H9 (cell line): ENCODE measurements around the gene BHLHE41. TPM values are rescaled to one million over a fixed set of nuclear protein-coding genes. Genes with fewer than 3 reads are reported as not detected.

ENCODE experiments used
- DNase-seq: peaks from one replicate; pipeline ENCODE4 v3.0.0-alpha.2; 2017
- H2AFZ ChIP-seq: one replicate; pipeline ENCODE4 v1.6.1; 2013; ENCODE audit warnings: mild to moderate bottlenecking, low read length, control low read depth, moderate library complexity
- H2AK5ac ChIP-seq: 2 replicates; pipeline ENCODE4 v1.6.1; 2013; ENCODE audit warnings: low read length, control low read depth, mixed read lengths; ENCODE audit not compliant: insufficient read length
- H2BK120ac ChIP-seq: one replicate; pipeline ENCODE4 v1.6.1; 2013; ENCODE audit warnings: low read depth, mild to moderate bottlenecking, low read length, control low read depth, inconsistent platforms; ENCODE audit not compliant: poor library complexity, severe bottlenecking
- H2BK12ac ChIP-seq: 2 replicates; pipeline ENCODE4 v1.6.1; 2013; ENCODE audit warnings: low read length, control low read depth, mixed read lengths, low read depth; ENCODE audit not compliant: insufficient read length
- H2BK15ac ChIP-seq: 2 replicates; pipeline ENCODE4 v1.6.1; 2013; ENCODE audit warnings: low read depth, low read length, control low read depth
- H2BK20ac ChIP-seq: one replicate; pipeline ENCODE4 v1.6.1; 2013; ENCODE audit warnings: low read depth, mild to moderate bottlenecking, low read length, control low read depth, inconsistent platforms; ENCODE audit not compliant: poor library complexity, severe bottlenecking
- H2BK5ac ChIP-seq: 2 replicates; pipeline ENCODE4 v1.6.1; 2013; ENCODE audit warnings: low read length, control low read depth, mixed read lengths; ENCODE audit not compliant: insufficient read length
- H3K14ac ChIP-seq: 2 replicates; pipeline ENCODE4 v1.6.1; 2013; ENCODE audit warnings: low read length, control low read depth; ENCODE audit not compliant: insufficient read depth
- H3K18ac ChIP-seq: 2 replicates; pipeline ENCODE4 v1.6.1; 2013; ENCODE audit warnings: low read depth, mild to moderate bottlenecking, mixed read lengths, low read length, control low read depth; ENCODE audit not compliant: insufficient read length
- H3K23ac ChIP-seq: 2 replicates; pipeline ENCODE4 v1.6.1; 2013; ENCODE audit warnings: low read length, control low read depth, mixed read lengths, low read depth; ENCODE audit not compliant: insufficient read length
- H3K23me2 ChIP-seq: 2 replicates; pipeline ENCODE4 v1.6.1; 2013; ENCODE audit warnings: low read depth, mild to moderate bottlenecking, mixed read lengths, low read length, control low read depth; ENCODE audit not compliant: insufficient read length, poor library complexity, severe bottlenecking
- H3K27ac ChIP-seq: 2 replicates; pipeline ENCODE4 v1.5.1; 2013; ENCODE audit warnings: low read length, control low read depth, mixed read lengths, low read depth; ENCODE audit not compliant: insufficient read length
- H3K27me3 ChIP-seq: 2 replicates; pipeline ENCODE4 v1.6.1; 2013; ENCODE audit warnings: low read length, control low read depth, inconsistent platforms; ENCODE audit not compliant: insufficient read depth
- H3K4ac ChIP-seq: 2 replicates; pipeline ENCODE4 v1.6.1; 2013; ENCODE audit warnings: low read depth, mild to moderate bottlenecking, control low read depth, inconsistent platforms, low read length, moderate library complexity
- H3K4me1 ChIP-seq: 2 replicates; pipeline ENCODE4 v1.6.1; 2013; ENCODE audit warnings: low read length, control low read depth, inconsistent platforms; ENCODE audit not compliant: insufficient read depth
- H3K4me2 ChIP-seq: 2 replicates; pipeline ENCODE4 v1.6.1; 2013; ENCODE audit warnings: low read length, control low read depth, mixed read lengths; ENCODE audit not compliant: insufficient read length, insufficient read depth
- H3K56ac ChIP-seq: 2 replicates; pipeline ENCODE4 v1.6.1; 2013; ENCODE audit warnings: low read depth, mild to moderate bottlenecking, mixed read lengths, low read length, control low read depth; ENCODE audit not compliant: insufficient read length
- H3K79me1 ChIP-seq: 2 replicates; pipeline ENCODE4 v1.6.1; 2013; ENCODE audit warnings: low read depth, mild to moderate bottlenecking, moderate library complexity, low read length, control low read depth, inconsistent platforms; ENCODE audit not compliant: insufficient read depth, poor library complexity, severe bottlenecking
- H3K79me2 ChIP-seq: 2 replicates; pipeline ENCODE4 v1.6.1; 2013; ENCODE audit warnings: low read length, control low read depth, inconsistent platforms; ENCODE audit not compliant: insufficient read depth
- H3K9ac ChIP-seq: 2 replicates; pipeline ENCODE4 v1.6.1; 2013; ENCODE audit warnings: low read length, control low read depth, mixed read lengths; ENCODE audit not compliant: insufficient read length; ENCODE audit errors: extremely low read depth
- H3K9me3 ChIP-seq: one replicate; pipeline ENCODE4 v1.6.1; 2013; ENCODE audit warnings: low read depth, low read length, inconsistent platforms; ENCODE audit not compliant: control insufficient read depth
- H3T11ph ChIP-seq: one replicate; pipeline ENCODE4 v1.6.1; 2013; ENCODE audit warnings: mild to moderate bottlenecking, low read length, control low read depth, inconsistent platforms
- H4K20me1 ChIP-seq: one replicate; pipeline ENCODE4 v1.6.1; 2013; ENCODE audit not compliant: control insufficient read depth, insufficient read length, insufficient read depth
- H4K5ac ChIP-seq: 2 replicates; pipeline ENCODE4 v1.6.1; 2013; ENCODE audit warnings: low read depth, mild to moderate bottlenecking, mixed read lengths, low read length, control low read depth; ENCODE audit not compliant: insufficient read length
- H4K8ac ChIP-seq: replicated peaks from 2 replicates; pipeline ENCODE4 v1.6.1; 2013; ENCODE audit warnings: low read length, control low read depth, mixed read lengths, low read depth; ENCODE audit not compliant: insufficient read length
- H4K91ac ChIP-seq: 2 replicates; pipeline ENCODE4 v1.6.1; 2013; ENCODE audit warnings: low read depth, mild to moderate bottlenecking, moderate library complexity, mixed read lengths, low read length, control low read depth; ENCODE audit not compliant: insufficient read length
- H3K27ac Mint-ChIP-seq, 3 experiments: 2 replicates in 2 of 3; 3 replicates in 1 of 3; pipeline ENCODE4 v1.8.0; 2020 to 2021; ENCODE audit warnings: mixed read lengths in 3 of 3, mild to moderate bottlenecking in 1 of 3, moderate library complexity in 1 of 3
- H3K27me3 Mint-ChIP-seq: 2 replicates; pipeline ENCODE4 v1.8.0; 2021; ENCODE audit warnings: low read depth, mild to moderate bottlenecking, moderate library complexity, mixed read lengths
- H3K36me3 Mint-ChIP-seq, 3 experiments: 2 replicates in 2 of 3; 3 replicates in 1 of 3; pipeline ENCODE4 v1.8.0; 2020 to 2021; ENCODE audit warnings: low read depth in 3 of 3, mixed read lengths in 3 of 3; ENCODE audit not compliant: insufficient read depth in 1 of 3
- H3K4me1 Mint-ChIP-seq, 2 experiments: 2 replicates each; pipeline ENCODE4 v1.8.0; 2020; ENCODE audit warnings: mixed read lengths in 2 of 2
- H3K4me3 Mint-ChIP-seq, 2 experiments: 2 replicates in 1 of 2; 3 replicates in 1 of 2; pipeline ENCODE4 v1.8.0; 2020 to 2021; ENCODE audit warnings: mild to moderate bottlenecking in 2 of 2, mixed read lengths in 2 of 2, moderate library complexity in 1 of 2
- H3K9me3 Mint-ChIP-seq, 2 experiments: 2 replicates in 1 of 2; 3 replicates in 1 of 2; pipeline ENCODE4 v1.8.0; 2020; ENCODE audit warnings: mild to moderate bottlenecking in 2 of 2, mixed read lengths in 2 of 2, moderate library complexity in 1 of 2
- WGBS: extraction: QIAGEN DNeasy Blood & Tissue Kit; methylation state at CpG from one replicate; pipeline ENCODE4 v1.1.7; 2013; ENCODE audit warnings: missing lambda C conversion rate, low lambda C conversion rate, mixed read lengths; ENCODE audit not compliant: insufficient read length; ENCODE audit errors: extremely low coverage; 5-methylcytosine and 5-hydroxymethylcytosine counted together
- total RNA-seq: library from RNA; stranded (reverse); gene quantifications from 2 replicates; pipeline ENCODE4 v1.2.1, GENCODE V29; 2021
- TF ChIP-seq, protein P1 (sequence below): fragments of 200-600 bp; sonication (generic); conservative IDR thresholded peaks from 3 replicates; pipeline ENCODE4 v1.8.0; 2021; ENCODE audit warnings: antibody characterized with exemption, mild to moderate bottlenecking

Gene BHLHE41
- total RNA-seq, 1 experiment from 2014 or later = 0.33 TPM

DNA sequence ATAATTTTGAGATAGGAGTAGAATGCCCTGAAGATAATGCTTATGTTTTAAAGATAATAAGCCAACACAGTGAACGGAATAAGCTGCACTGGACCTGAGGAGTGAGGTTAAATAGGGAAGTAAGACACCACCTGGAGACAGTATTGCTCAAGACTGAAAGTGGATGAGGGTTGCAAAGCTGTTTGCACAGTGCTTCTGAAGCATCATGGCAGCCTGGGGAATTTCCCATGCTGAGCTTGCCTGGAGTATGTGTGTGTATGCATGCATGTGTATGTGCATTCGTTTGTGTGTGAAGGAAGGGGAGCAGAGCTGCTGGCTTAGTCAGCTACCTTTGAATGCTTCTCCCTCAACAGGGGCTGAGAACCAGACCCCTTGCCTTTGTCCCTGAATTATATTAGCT lies 35.8 kb downstream of the BHLHE41 start:
- Histone ChIP-seq H3K18ac (no peak overlapping the region), H3K4me2 (no peak overlapping the region), H3K4me1 (no peaks in the 10 kb centered on the region), H3K9me3 (no peaks in the 10 kb centered on the region), H3K4ac (no peak overlapping the region), H2AK5ac (no peak overlapping the region), H4K8ac (no peak overlapping the region), H3K56ac (no peak overlapping the region), H2BK20ac (no peak overlapping the region), H3K79me1 (no peaks in the 10 kb centered on the region), H3K23ac (no peak overlapping the region), H2BK120ac (no peak overlapping the region), H4K5ac (no peak overlapping the region), H3K79me2 (no peaks in the 10 kb centered on the region), H3K14ac (no peak overlapping the region), H4K91ac (no peak overlapping the region), H2AFZ (no peak overlapping the region), H2BK15ac (no peak overlapping the region), H2BK5ac (no peak overlapping the region), H3K27me3 (no peaks in the 10 kb centered on the region), H3T11ph (no peak overlapping the region), H4K20me1 (no peaks in the 10 kb centered on the region), H3K9ac (no peak overlapping the region), H3K27ac (no peak overlapping the region), H2BK12ac (no peak overlapping the region), H3K23me2 (no peaks in the 10 kb centered on the region)
- WGBS = no CpG with 5 or more reads among the region's 2 CpGs
- Mint-ChIP-seq H3K36me3 (no peaks in the 10 kb centered on the region; a peak in 1 of 7 replicates), H3K4me1 (no peaks in the 10 kb centered on the region), H3K4me3 (no peak overlapping the region), H3K27me3 (no peaks in the 10 kb centered on the region), H3K9me3 (peaks cover 4% of the 10 kb centered on the region in 2 experiments; a peak in 3 of 5 replicates), H3K27ac (no peak overlapping the region)
- DNase-seq = no peak
- TF ChIP-seq, protein P1, sequence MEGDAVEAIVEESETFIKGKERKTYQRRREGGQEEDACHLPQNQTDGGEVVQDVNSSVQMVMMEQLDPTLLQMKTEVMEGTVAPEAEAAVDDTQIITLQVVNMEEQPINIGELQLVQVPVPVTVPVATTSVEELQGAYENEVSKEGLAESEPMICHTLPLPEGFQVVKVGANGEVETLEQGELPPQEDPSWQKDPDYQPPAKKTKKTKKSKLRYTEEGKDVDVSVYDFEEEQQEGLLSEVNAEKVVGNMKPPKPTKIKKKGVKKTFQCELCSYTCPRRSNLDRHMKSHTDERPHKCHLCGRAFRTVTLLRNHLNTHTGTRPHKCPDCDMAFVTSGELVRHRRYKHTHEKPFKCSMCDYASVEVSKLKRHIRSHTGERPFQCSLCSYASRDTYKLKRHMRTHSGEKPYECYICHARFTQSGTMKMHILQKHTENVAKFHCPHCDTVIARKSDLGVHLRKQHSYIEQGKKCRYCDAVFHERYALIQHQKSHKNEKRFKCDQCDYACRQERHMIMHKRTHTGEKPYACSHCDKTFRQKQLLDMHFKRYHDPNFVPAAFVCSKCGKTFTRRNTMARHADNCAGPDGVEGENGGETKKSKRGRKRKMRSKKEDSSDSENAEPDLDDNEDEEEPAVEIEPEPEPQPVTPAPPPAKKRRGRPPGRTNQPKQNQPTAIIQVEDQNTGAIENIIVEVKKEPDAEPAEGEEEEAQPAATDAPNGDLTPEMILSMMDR = no peak
